ENCODE measurements around the gene KDM6A.

GRCh38 chrX:45036161-45036560 lies 163.2 kb downstream of the KDM6A start:
- TF ChIP-seq, protein P1, sequence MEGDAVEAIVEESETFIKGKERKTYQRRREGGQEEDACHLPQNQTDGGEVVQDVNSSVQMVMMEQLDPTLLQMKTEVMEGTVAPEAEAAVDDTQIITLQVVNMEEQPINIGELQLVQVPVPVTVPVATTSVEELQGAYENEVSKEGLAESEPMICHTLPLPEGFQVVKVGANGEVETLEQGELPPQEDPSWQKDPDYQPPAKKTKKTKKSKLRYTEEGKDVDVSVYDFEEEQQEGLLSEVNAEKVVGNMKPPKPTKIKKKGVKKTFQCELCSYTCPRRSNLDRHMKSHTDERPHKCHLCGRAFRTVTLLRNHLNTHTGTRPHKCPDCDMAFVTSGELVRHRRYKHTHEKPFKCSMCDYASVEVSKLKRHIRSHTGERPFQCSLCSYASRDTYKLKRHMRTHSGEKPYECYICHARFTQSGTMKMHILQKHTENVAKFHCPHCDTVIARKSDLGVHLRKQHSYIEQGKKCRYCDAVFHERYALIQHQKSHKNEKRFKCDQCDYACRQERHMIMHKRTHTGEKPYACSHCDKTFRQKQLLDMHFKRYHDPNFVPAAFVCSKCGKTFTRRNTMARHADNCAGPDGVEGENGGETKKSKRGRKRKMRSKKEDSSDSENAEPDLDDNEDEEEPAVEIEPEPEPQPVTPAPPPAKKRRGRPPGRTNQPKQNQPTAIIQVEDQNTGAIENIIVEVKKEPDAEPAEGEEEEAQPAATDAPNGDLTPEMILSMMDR (IDR thresholded peaks at IDR 0.05) = no peak
- no peak for TF ChIP-seq ZFX (IDR thresholded peaks at IDR 0.05; ENCODE audit: borderline replicate concordance)

Data from 22Rv1 (cell line).